GM19438 (cell line): ENCODE results near the gene ZNF74.
"Not testable (repeated sequence)": the region's sequence is repeated elsewhere in the genome, so short reads cannot be mapped to it uniquely, and the experiment has no call there.

Source experiments
- ATAC-seq: cut with Tn5 transposase; IDR thresholded peaks from one replicate; pipeline ENCODE4 v1.9.1; 2021; ENCODE audit warnings: low read depth; ENCODE audit not compliant: unreplicated experiment

ZNF74 gene

DNA sequence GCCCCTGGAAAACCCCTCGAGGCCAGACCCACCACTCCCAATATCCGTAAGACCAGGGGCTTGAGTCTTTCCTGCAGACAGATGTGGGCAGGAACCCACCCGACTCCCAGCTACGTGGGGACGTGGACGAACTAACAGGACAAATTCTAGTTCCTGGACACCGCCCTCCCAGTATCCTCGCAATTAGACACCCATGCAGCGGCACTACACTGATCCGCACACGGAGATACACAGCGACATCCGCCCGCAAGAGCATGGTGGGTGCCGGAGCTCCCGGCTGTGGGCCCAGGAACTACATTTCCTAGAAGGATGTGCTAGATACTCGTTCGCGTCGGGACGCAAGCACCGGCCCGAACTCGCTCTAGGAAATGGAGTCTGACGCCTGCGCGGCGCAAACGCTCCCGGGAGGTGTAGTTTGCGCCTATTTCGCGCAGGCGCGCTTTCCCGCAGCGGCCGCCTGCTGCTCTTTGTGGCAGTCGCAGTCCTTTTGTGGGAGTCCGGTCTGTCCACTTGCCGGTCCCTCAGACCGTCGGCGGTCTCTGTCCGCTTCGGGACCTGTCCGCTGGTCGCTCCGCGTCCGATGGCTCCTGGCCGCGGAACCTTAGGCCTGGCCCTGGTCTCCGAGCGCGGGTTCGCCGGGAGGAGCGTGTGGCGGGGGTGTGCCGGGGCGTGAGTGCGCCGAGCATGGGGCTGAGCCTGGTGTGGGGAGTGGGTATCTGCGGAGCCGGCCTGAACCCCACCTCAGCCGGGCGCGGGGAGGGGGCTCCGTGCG is at the start of gene ZNF74:
Gene ZNF74 (plus strand): TSS at position 447 of the 772 bp plus-strand sequence. CDS start 478 bp downstream, outside the sequence.
- ATAC-seq = peak; percentile 73

DNA sequence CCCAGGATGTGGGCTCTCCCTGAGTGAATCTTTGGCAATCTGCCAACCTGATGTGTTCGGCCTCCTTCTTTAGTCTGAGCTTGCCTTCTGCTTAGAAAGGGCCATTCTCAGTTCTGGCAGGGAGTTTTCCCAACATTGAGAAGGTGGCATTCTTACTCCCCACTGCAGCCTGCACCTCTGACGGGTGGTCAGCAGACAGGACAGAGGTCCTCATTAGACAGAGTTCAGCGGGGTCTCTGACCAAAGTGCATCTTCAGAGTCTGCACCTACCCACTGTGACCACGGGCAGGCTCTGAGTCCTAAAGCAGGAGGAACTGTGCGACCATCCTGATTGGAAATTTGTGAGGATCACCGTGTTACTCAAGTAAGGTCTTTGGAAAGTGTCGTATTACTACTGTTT is 47.4 kb upstream of the ZNF74 start:
- ATAC-seq = not testable (repeated sequence)

DNA sequence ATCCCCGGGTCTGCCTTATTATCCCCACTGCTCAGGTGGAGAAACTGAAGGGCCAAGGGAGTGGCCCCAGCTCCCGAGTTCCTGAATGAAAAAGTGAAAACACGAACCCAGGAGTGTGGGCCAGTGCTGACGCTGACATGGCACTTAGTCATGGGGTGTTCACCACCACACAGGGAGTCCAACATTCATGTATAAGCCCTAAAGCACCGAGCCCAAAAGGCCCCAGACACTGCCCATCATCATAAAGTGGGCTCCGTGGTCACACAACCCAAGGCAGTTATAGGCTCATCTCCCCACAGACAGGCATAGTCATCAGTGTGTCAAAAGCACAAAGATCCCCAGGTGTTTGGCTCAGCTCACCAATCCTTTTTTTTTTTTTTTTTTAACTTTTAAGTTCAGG is 41.4 kb upstream of the ZNF74 start:
- not testable (repeated sequence) for ATAC-seq

DNA sequence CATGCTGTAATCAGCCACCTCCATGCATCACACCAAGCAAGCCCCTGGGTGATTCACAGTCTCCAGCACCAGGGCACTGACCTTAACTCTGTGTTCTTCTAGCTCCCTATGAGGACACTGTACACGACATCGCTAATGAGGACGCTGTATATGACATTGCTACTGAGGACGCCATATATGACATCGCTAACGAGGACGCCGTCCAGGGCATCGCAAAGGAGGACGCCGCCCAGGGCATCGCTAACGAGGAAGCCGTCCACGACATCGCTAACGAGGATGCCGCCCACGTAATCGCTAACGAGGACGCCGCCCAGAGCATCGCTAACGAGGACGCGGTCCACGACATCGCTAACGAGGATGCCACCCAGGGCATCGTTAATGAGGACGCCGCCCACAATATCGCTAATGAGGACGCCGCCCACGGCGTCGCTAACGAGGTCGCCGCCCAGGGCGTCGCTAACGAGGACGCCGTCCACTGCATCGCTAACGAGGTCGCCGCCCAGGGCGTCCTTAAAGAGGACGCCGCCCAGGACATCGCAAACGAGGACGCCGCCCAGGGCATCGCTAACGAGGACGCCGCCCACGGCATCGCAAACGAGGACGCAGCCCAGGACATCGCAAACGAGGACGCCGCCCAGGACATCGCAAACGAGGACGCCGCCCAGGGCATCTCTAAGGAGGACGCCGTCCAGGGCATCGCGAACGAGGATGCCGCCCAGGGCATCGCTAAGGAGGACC is 39.5 kb upstream of the ZNF74 start:
- ATAC-seq = no peak

DNA sequence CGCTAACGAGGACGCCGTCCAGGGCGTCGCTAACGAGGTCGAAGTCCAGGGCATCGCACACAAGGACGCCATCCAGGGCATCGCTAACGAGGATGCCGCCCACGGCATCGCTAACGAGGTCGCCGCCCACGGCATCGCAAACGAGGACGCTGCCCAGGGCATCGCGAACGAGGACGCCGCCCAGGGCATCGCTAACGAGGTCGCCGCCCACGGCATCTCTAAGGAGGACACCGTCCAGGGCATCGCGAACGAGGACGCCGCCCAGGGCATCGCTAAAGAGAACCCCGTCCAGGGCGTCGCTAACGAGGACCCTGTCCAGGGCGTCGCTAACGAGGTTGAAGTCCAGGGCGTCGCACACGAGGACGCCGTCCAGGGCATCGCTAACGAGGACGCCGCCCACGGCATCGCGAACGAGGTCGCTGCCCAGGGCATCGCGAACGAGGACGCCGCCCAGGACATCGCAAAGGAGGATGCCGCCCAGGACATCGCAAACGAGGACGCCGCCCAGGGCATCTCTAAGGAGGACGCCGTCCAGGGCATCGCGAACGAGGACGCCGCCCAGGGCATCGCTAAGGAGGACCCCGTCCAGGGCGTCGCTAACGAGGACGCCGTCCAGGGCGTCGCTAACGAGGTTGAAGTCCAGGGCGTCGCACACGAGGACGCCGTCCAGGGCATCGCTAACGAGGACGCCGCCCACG is 37.9 kb upstream of the ZNF74 start:
- ATAC-seq = not testable (repeated sequence)

DNA sequence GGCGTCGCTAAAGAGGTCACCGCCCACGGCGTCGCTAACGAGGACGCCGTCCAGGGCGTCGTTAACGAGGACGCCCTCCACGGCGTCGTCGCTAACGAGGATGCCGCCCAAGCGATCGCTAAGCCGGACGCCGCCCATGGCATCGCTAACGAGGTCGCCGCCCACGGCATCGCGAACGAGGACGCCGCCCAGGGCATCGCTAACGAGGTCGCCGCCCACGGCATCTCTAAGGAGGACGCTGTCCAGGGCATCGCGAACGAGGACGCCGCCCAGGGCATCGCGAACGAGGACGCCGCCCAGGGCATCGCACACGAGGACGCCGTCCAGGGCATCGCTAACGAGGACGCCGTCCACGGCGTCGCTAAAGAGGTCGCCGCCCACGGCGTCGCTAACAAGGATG is 37.0 kb upstream of the ZNF74 start:
- ATAC-seq = not testable (repeated sequence)

DNA sequence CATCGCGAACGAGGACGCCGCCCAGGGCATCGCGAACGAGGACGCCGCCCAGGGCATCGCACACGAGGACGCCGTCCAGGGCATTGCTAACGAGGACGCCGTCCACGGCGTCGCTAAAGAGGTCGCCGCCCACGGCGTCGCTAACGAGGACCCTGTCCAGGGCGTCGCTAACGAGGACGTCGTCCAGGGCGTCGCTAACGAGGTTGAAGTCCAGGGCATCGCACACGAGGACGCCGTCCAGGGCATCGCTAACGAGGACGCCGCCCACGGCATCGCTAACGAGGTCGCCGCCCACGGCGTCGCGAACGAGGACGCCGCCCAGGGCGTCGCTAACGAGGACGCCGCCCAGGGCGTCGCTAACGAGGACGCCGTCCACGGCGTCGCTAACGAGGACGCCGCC is 36.0 kb upstream of the ZNF74 start:
- ATAC-seq = not testable (repeated sequence)

DNA sequence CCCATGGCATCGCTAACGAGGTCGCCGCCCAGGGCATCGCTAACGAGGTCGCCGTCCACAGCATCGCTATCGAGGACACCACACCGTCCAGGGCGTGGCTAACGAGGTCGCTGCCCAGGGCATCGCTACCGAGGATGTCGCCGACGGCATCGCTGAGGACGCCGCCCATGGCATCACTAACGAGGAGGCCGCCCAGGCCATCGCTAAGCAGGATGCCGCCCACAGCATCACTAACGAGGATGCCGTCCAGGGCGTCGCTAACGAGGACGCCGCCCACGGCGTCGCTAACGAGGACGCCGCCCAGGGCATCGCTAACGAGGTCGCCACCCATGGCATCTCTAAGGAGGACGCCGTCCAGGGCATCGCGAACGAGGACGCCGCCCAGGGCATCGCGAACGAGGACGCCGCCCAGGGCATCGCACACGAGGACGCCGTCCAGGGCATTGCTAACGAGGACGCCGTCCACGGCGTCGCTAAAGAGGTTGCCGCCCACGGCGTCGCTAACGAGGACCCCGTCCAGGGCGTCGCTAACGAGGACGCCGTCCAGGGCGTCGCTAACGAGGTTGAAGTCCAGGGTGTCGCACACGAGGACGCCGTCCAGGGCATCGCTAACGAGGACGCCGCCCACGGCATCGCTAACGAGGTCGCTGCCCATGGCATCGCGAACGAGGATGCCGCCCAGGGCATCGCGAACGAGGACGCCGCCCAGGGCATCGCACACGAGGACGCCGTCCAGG is 35.3 kb upstream of the ZNF74 start:
- not testable (repeated sequence) for ATAC-seq

DNA sequence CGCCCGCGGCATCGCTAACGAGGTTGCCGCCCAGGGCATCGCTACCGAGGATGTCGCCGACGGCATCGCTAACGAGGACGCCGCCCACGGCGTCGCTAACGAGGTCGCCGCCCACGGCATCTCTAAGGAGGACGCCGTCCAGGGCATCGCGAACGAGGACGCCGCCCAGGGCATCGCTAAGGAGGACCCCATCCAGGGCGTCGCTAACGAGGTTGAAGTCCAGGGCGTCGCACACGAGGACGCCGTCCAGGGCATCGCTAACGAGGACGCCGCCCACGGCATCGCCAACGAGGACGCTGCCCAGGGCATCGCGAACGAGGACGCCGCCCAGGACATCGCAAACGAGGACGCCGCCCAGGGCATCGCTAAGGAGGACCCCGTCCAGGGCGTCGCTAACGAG is 33.7 kb upstream of the ZNF74 start:
- not testable (repeated sequence) for ATAC-seq

DNA sequence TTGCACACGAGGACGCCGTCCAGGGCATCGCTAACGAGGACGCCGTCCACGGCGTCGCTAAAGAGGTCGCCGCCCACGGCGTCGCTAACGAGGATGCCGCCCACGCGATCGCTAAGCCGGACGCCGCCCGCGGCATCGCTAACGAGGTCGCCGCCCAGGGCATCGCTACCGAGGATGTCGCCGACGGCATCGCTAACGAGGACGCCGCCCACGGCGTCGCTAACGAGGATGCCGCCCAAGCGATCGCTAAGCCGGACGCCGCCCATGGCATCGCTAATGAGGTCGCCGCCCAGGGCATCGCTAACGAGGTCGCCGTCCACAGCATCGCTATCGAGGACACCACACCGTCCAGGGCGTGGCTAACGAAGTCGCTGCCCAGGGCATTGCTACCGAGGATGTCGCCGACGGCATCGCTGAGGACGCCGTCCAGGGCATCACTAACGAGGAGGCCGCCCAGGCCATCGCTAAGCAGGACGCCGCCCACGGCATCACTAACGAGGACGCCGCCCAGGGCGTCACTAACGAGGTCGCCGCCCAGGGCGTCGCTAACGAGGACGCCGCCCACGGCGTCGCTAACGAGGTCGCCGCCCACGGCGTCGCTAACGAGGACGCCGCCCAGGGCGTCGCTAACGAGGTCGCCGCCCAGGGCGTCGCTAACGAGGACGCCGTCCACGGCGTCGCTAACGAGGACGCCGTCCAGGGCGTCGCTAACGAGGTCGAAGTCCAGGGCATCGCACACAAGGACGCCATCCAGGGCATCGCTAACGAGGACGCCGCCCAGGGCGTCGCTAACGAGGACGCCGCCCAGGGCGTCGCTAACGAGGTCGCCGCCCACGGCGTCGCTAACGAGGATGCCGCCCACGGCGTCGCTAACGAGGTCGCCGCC is 32.8 kb upstream of the ZNF74 start:
- not testable (repeated sequence) for ATAC-seq

DNA sequence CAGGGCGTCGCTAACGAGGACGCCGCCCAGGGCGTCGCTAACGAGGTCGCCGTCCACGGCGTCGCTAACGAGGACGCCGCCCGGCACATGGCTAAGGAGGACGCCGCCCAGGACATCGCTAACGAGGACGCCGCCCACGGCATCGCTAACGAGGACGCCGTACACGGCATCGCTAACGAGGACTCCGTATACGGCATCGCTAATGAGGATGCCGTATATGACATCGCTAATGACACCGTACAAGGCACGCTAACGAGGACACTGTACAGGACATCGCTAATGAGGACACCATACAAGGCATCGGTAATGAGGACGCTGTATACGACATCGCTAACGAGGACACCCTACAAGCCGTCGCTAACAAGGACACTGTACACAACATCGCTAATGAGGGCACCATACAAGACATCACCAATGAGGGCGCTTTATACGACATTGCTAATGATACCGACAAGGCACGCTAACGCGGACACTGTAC is 32.2 kb upstream of the ZNF74 start:
- ATAC-seq = not testable (repeated sequence)

DNA sequence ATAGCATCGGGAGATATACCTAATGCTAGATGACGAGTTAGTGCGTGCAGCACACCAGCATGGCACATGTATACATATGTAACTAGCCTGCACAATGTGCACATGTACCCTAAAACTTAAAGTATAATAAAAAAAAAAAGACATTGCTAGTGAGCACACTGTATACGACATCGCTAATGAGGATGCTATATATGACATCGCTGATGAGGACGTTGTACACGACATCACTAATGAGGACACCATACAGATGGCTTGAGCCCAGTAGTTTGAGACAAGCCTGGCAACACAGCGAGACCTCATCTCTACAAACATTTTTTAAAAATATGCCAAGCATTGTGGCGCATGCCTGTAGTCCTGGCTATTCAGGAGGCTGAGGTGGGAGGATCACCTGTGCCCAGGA is 31.5 kb upstream of the ZNF74 start:
- ATAC-seq = not testable (repeated sequence)

DNA sequence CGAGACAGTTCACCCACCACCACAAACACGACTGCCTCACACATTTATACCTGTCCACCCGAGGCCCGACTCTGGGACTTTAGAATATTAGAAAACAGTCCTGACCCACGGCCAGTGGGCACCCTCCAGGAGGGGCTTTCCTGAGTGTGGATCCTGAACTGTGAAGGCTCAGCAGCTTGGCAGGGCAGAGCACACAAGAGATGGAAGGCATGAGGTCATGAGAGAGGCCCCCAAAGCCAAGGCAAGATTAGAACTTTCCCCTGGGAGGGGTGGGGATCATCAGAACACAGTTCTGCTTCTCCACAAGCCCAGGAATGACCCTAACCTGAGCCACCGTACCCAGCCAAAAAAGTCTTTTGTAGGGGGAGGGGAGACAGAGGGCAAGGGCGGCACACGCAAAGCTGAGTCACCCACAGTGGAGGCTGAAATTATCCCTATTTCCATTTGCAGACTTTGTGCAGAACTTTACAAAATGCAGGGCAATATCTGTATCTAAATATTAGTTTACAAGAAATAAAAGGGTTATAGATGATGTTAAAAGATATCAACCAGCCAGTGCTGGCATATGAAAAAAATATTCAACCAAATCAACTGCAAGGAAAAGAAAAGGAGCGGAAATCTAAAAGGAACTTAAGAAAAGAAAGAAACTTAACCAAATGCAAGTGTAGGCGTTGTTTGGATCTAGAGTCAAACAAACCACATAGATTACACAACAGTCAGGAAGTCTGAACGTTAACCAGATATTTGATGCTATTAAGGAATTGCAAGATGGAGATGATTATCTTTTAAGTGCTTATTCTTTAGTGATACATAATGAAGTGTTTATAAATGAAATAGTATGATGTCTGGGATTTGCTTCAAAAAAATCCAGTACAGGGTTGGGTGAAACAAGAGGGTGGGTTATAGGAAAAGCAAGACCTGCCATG is 29.4 kb upstream of the ZNF74 start:
- ATAC-seq = not testable (repeated sequence)

DNA sequence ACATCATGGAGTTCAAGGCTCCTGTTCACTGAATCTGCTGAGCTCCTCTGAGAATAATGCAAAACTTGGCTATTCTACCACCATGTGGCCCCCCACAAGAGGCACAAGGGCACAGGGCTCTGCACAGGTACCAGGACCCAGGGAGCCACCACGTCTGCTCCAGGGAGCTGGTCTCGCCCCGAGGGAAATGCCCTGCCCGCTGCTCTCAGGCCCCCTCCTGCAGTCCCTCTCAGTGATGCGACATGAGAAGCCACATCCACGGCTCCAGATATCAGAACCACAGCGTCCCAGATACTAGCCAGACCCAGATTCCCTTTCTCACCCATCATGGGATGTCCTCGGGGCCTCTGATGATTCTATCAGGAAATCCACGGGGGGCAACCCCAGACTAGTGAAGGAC is 27.1 kb upstream of the ZNF74 start:
- ATAC-seq = not testable (repeated sequence)

DNA sequence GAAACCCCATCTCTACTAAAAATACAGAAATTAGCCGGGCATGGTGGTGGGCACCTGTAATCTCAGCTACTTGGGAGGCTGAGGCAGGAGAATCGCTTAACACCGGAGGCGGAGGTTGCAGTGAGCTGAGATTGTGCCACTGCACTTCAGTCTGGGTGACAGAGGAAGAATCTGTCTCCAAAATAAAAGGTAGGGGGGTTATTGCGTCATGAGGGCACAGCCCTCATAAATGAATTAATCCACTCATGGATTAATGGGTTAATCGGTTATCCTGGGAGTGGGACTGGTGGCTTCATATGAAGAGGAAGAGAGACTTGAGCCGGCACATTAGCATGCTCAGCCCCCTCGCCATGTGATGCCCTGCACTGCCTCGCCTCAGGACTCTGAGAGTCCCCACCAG is 25.1 kb upstream of the ZNF74 start:
- not testable (repeated sequence) for ATAC-seq

DNA sequence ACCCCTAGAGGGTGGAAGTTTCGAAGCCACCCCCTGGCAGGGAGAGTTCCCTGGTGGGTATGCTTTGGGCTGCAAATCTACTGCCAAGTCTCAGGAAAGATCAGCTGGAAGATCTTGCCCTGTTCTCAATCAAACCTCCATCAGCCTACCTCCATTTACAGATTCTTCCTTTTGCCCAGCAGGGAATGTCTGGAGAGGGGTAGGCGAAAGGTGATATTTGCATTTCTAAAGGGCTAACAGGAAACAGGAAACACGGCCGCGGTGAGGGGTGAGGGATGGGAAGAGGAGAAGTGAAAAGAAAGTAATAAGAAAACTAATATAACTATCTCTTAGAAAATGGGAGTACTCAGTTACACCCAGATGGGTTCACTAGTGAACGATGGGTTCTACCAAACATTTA is 22.3 kb upstream of the ZNF74 start:
- ATAC-seq = not testable (repeated sequence)

DNA sequence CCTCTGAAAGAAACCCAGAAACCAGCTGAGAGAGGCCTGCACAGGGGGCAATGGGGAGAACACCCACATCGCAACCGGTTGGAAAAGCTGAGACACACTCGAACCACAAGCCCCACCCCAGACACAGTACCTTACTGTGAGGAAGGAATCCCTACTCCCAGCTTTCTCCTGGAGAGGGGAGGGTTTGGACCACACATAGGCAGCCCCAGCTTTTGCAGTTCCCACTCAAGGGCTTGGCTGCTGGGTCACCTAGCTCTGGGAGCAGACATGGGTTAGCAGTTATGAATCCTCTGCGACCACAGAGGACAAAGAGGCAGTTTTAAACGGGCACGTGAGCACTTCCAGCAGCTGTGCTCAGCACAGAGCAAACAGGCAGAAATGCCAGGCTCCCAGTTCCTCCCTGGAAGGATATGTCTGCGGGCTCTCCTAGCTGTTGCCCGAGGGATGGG is 21.5 kb upstream of the ZNF74 start:
- ATAC-seq = not testable (repeated sequence)

DNA sequence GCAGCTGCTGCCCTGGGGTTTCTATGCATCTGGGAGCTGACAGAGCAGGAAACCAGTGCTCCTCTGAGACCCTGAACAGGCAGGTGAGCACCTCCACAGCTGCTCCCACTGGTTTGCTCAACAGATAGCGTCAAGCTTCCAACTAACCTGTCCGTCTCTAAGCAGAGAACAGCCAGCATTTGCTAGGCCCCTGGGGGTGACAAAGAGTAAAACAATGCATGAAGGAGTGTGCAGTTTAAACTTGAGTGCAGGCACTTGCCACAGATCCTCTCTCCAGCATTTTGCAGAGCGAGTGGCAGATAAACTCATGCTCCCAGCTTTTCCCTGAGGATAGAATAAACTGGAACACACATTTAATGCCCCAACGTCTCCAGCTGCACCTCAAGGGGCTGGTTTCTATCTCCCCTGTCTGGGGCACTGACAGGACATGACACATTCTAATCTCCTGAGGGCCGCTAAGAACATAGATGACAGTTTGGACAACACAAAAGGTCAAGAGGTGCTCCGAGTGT is 20.7 kb upstream of the ZNF74 start:
- ATAC-seq = not testable (repeated sequence)
